Lung (tissue), 12 donors: ENCODE results near the gene VHLL. TPM values are rescaled to one million over a fixed set of nuclear protein-coding genes. Genes with fewer than 3 reads are reported as not detected.

Source experiments
- ATAC-seq: fragments of 200-7000 bp; cut with Tn5 transposase; one replicate; pipeline ENCODE4 v1.9.1; 2020; ENCODE audit warnings: moderate number of reproducible peaks; ENCODE audit not compliant: insufficient read depth, low FRiP score
- DNase-seq, 3 donors: peaks; one replicate each; pipeline ENCODE4 v3.0.0-alpha.2; 2013 to 2017
- H3K27ac ChIP-seq, 2 donors: one replicate each; pipeline ENCODE4 v1.5.1; 2013; ENCODE audit warnings: mild to moderate bottlenecking in 2 of 2, moderate library complexity in 2 of 2, control low read depth in 1 of 2, inconsistent platforms in 1 of 2, low read depth in 1 of 2, low read length in 1 of 2
- H3K27me3 ChIP-seq, 3 donors: one replicate each; pipeline ENCODE4 v1.5.1; 2013; ENCODE audit warnings: low read length in 2 of 3; ENCODE audit not compliant: control insufficient read depth in 3 of 3, insufficient read depth in 3 of 3
- H3K36me3 ChIP-seq, 4 donors: one replicate each; pipeline ENCODE4 v1.5.1; 2013; ENCODE audit warnings: low read length in 4 of 4, mild to moderate bottlenecking in 1 of 4, moderate library complexity in 1 of 4; ENCODE audit not compliant: control insufficient read depth in 4 of 4, insufficient read depth in 4 of 4
- H3K4me1 ChIP-seq, 5 donors: one replicate each; pipeline ENCODE4 v1.5.1; 2013; ENCODE audit warnings: low read length in 5 of 5, mild to moderate bottlenecking in 2 of 5, moderate library complexity in 1 of 5; ENCODE audit not compliant: control insufficient read depth in 5 of 5, insufficient read depth in 5 of 5
- H3K4me3 ChIP-seq: one replicate; pipeline ENCODE4 v1.5.1; 2013; ENCODE audit warnings: mild to moderate bottlenecking, control low read depth, moderate library complexity
- H3K9ac ChIP-seq, 2 donors: one replicate each; pipeline ENCODE4 v1.5.1; 2013; ENCODE audit warnings: low read length in 2 of 2, control low read depth in 1 of 2; ENCODE audit not compliant: insufficient read depth in 1 of 2
- H3K9me3 ChIP-seq, 4 donors: one replicate each; pipeline ENCODE4 v1.5.1; 2013; ENCODE audit warnings: low read length in 3 of 4, mild to moderate bottlenecking in 1 of 4, moderate library complexity in 1 of 4; ENCODE audit not compliant: control insufficient read depth in 4 of 4, insufficient read depth in 3 of 4
- CTCF ChIP-seq: IDR thresholded peaks from 2 replicates; pipeline ENCODE4 v1.5.1; 2012; ENCODE audit warnings: mild to moderate bottlenecking; ENCODE audit errors: control extremely low read depth, extremely low read depth
- WGBS, 2 donors: extraction: QIAGEN DNeasy Blood & Tissue Kit; methylation state at CpG; one replicate each; pipeline ENCODE4 v1.1.7; 2013; 5-methylcytosine and 5-hydroxymethylcytosine counted together
- polyA plus RNA-seq, 2 donors: library from polyadenylated mRNA; stranded (reverse); fragments of 200-250 nt; gene quantifications; one replicate each; pipeline ENCODE4 v1.2.1, GENCODE V29; 2013
- total RNA-seq, 2 donors: library from RNA; depleted of rRNA in 1 of 2; stranded (reverse); fragments of >200 nt in 1 of 2; gene quantifications; one replicate each; pipeline ENCODE4 v1.2.1, GENCODE V29; 2014 to 2021
- donor health status: control.
- donor health status: control.
- donor health status: Bipolar disorder and iron deficiency.
- donor health status: healthy.
- donor health status: DM: yes; HTN: yes; CAD: no.

Gene VHLL
- total and polyA plus RNA-seq, 4 donors: not detected

- no peak for ATAC-seq
- no peak overlapping the region for H3K9ac ChIP-seq
- H3K27ac ChIP-seq: no peak overlapping the region
- DNase-seq: no peak
- no peak overlapping the region for H3K4me3 ChIP-seq
- H3K27me3 ChIP-seq: no peaks in the 10 kb centered on the region
- peaks cover 0 to 3% (median 0%) of the 10 kb centered on the region in 4 donors for H3K9me3 ChIP-seq
- H3K4me1 ChIP-seq: peaks cover 0 to 11% (median 6%) of the 10 kb centered on the region in 5 donors
- peaks cover 32 to 50% (median 49%) of the 10 kb centered on the region in 4 donors for H3K36me3 ChIP-seq
- TF ChIP-seq CTCF: no peak
- WGBS, 2 donors: 42 to 57% methylated on average over 6 of the region's 6 CpGs
These were observed 22.1 kb downstream of the VHLL start for GRCh38 chr1:156276966-156277381.

GRCh38 chr1:156276532-156276931, 22.6 kb downstream of the VHLL start:
- ATAC-seq (peak; percentile 59), DNase-seq (no peak)
- TF ChIP-seq CTCF: no peak
- Histone ChIP-seq H3K27me3 (no peaks in the 10 kb centered on the region), H3K36me3 (peaks cover 35 to 54% (median 53%) of the 10 kb centered on the region in 4 donors), H3K4me1 (peaks cover 0 to 6% (median 5%) of the 10 kb centered on the region in 5 donors), H3K9me3 (peaks cover 0 to 3% (median 0%) of the 10 kb centered on the region in 4 donors), H3K27ac (no peak overlapping the region), H3K4me3 (no peak overlapping the region), H3K9ac (no peak overlapping the region)

GRCh38 chr1:156270314-156270713, 28.8 kb downstream of the VHLL start:
- H3K36me3 ChIP-seq: peaks cover 56 to 63% (median 60%) of the 10 kb centered on the region in 4 donors
- H3K9ac ChIP-seq: no peak overlapping the region
- 92 to 99% methylated on average over 3 of the region's 3 CpGs for WGBS, 2 donors
- H3K4me1 ChIP-seq: no peaks in the 10 kb centered on the region
- no peaks in the 10 kb centered on the region for H3K9me3 ChIP-seq
- H3K4me3 ChIP-seq: no peak overlapping the region
- no peaks in the 10 kb centered on the region for H3K27me3 ChIP-seq
- ATAC-seq (no peak), DNase-seq (no peak)
- TF ChIP-seq CTCF: no peak
- H3K27ac ChIP-seq: no peak overlapping the region

- TF ChIP-seq CTCF: no peak
- Histone ChIP-seq H3K9me3 (no peaks in the 10 kb centered on the region), H3K27ac (no peak overlapping the region), H3K9ac (no peak overlapping the region), H3K36me3 (peaks cover 43 to 54% (median 51%) of the 10 kb centered on the region in 4 donors), H3K27me3 (no peaks in the 10 kb centered on the region), H3K4me3 (no peak overlapping the region), H3K4me1 (no peaks in the 10 kb centered on the region)
- ATAC-seq (no peak), DNase-seq (no peak)
- WGBS, 2 donors: 93 to 98% methylated on average over 4 of the region's 4 CpGs
These were observed 30.8 kb downstream of the VHLL start for GRCh38 chr1:156268336-156268735.
